Neuronal stem cell (in vitro differentiated cells): Measurements from ENCODE around the gene TTC23.
A peak's percentile ranks its signal among the peaks of the same experiment; 100 is the strongest.

Experiments used
- DNase-seq: peaks from one replicate; pipeline ENCODE4 v3.0.0-alpha.2; 2013; ENCODE audit warnings: low spot score
- H2AFZ ChIP-seq: one replicate; pipeline ENCODE4 v1.6.1; 2013; ENCODE audit warnings: mild to moderate bottlenecking, low read length, inconsistent platforms
- H2AK5ac ChIP-seq: 2 replicates; pipeline ENCODE4 v1.6.1; 2013; ENCODE audit warnings: low read depth, mild to moderate bottlenecking, inconsistent platforms, low read length, moderate library complexity, mixed read lengths
- H2BK120ac ChIP-seq: 2 replicates; pipeline ENCODE4 v1.6.1; 2013; ENCODE audit warnings: low read depth, mild to moderate bottlenecking, inconsistent platforms, low read length, moderate library complexity, mixed read lengths
- H2BK12ac ChIP-seq: one replicate; pipeline ENCODE4 v1.6.1; 2013; ENCODE audit warnings: low read length, inconsistent platforms
- H2BK15ac ChIP-seq: 2 replicates; pipeline ENCODE4 v1.6.1; 2013; ENCODE audit warnings: mild to moderate bottlenecking, low read length, inconsistent platforms, mixed read lengths
- H2BK5ac ChIP-seq: one replicate; pipeline ENCODE4 v1.6.1; 2013; ENCODE audit warnings: inconsistent platforms, mild to moderate bottlenecking, low read length, moderate library complexity
- H3K14ac ChIP-seq: one replicate; pipeline ENCODE4 v1.6.1; 2013; ENCODE audit warnings: low read length, inconsistent platforms
- H3K18ac ChIP-seq: 2 replicates; pipeline ENCODE4 v1.6.1; 2013; ENCODE audit warnings: low read length, inconsistent platforms
- H3K23ac ChIP-seq: 2 replicates; pipeline ENCODE4 v1.6.1; 2013; ENCODE audit warnings: low read depth, mild to moderate bottlenecking, mixed read lengths, low read length, inconsistent platforms; ENCODE audit not compliant: poor library complexity
- H3K27ac ChIP-seq: replicated peaks from 3 replicates; pipeline ENCODE4 v1.5.1; 2013; ENCODE audit warnings: low read length, inconsistent platforms
- H3K27me3 ChIP-seq, 3 experiments: 2 replicates each; pipeline ENCODE4 v1.6.1; 2013; ENCODE audit warnings: low read length in 3 of 3, mild to moderate bottlenecking in 2 of 3, inconsistent platforms in 1 of 3, low read depth in 1 of 3, mixed read lengths in 1 of 3, moderate library complexity in 1 of 3; ENCODE audit not compliant: control insufficient read depth in 3 of 3, insufficient read depth in 3 of 3
- H3K36me3 ChIP-seq, 2 donors: replicated peaks in 1 of 2; 2 replicates each; pipeline ENCODE4 v1.6.1; 2013; ENCODE audit warnings: low read length in 2 of 2; ENCODE audit not compliant: control insufficient read depth in 2 of 2, insufficient read depth in 2 of 2
- H3K4ac ChIP-seq: 2 replicates; pipeline ENCODE4 v1.6.1; 2013; ENCODE audit warnings: inconsistent platforms, mild to moderate bottlenecking, low read length, moderate library complexity
- H3K4me1 ChIP-seq, 2 donors: 1 replicate in 1 of 2; 2 replicates in 1 of 2; pipeline ENCODE4 v1.6.1; 2013; ENCODE audit warnings: low read length in 2 of 2, low read depth in 1 of 2; ENCODE audit not compliant: control insufficient read depth in 2 of 2, insufficient read depth in 1 of 2
- H3K4me2 ChIP-seq: one replicate; pipeline ENCODE4 v1.6.1; 2013; ENCODE audit warnings: mild to moderate bottlenecking, low read length, inconsistent platforms; ENCODE audit not compliant: insufficient read depth, poor library complexity, severe bottlenecking
- H3K4me3 ChIP-seq, 2 donors: 2 replicates each; pipeline ENCODE4 v1.5.1; 2013; ENCODE audit warnings: low read length in 2 of 2, mild to moderate bottlenecking in 2 of 2, inconsistent platforms in 1 of 2, moderate library complexity in 1 of 2
- H3K79me1 ChIP-seq: one replicate; pipeline ENCODE4 v1.6.1; 2013; ENCODE audit warnings: low read depth, mild to moderate bottlenecking, inconsistent platforms, low read length, moderate library complexity
- H3K9ac ChIP-seq: one replicate; pipeline ENCODE4 v1.6.1; 2013; ENCODE audit warnings: mild to moderate bottlenecking, low read depth, low read length, inconsistent platforms; ENCODE audit not compliant: poor library complexity
- H3K9me3 ChIP-seq, 2 donors: replicated peaks in 1 of 2; 2 replicates each; pipeline versions ENCODE3 to v1.6.1; 2013; ENCODE audit warnings: low read length in 2 of 2, mild to moderate bottlenecking in 2 of 2, inconsistent platforms in 1 of 2, low read depth in 1 of 2, mixed read lengths in 1 of 2, moderate library complexity in 1 of 2; ENCODE audit not compliant: control insufficient read depth in 2 of 2, insufficient read depth in 1 of 2
- H4K8ac ChIP-seq: one replicate; pipeline ENCODE4 v1.6.1; 2013; ENCODE audit warnings: low read depth, mild to moderate bottlenecking, inconsistent platforms, low read length, moderate library complexity
- H4K91ac ChIP-seq: one replicate; pipeline ENCODE4 v1.6.1; 2013; ENCODE audit warnings: low read length, low read depth, mild to moderate bottlenecking, inconsistent platforms; ENCODE audit not compliant: poor library complexity
- WGBS, 2 donors: extraction: QIAGEN DNeasy Blood & Tissue Kit; methylation state at CpG; one replicate each; pipeline ENCODE4 v1.1.7; 2013; ENCODE audit warnings: missing lambda C conversion rate in 2 of 2, mixed read lengths in 1 of 2; ENCODE audit not compliant: insufficient read length in 2 of 2, insufficient replicate concordance in 1 of 2; ENCODE audit errors: extremely low coverage in 2 of 2; 5-methylcytosine and 5-hydroxymethylcytosine counted together

TTC23 gene

DNA sequence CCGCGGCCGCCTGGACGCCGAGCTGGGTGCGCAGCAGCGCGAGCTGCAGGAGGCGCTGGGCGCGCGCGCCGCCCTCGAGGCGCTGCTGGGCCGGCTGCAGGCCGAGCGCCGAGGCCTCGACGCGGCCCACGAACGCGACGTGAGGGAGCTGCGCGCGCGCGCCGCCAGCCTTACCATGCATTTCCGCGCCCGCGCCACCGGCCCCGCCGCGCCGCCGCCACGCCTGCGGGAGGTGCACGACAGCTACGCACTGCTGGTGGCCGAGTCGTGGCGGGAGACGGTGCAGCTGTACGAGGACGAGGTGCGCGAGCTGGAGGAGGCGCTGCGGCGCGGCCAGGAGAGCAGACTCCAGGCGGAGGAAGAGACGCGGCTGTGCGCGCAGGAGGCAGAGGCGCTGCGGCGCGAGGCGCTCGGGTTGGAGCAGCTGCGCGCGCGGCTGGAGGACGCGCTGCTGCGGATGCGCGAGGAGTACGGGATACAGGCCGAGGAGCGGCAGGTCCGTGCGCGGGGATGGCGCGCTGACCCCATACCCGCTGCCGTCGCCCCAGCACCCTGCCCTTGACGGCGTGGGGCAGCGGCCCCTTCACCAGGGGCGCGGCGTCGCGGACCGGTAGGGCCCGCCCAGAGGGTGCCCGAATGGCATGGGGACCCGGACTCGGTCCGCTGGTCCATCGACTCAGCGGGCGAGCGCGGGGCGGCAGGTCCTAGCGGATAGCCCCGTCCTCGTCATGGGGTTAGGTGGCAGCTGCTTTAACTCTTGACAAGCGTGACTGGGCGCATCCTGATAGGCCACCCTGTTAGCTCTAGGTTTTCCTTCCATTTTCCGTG, 143.7 kb downstream of the TTC23 start:
- no peak overlapping the region for H3K27ac ChIP-seq
- peaks cover 0 to 7% of the 10 kb centered on the region in 2 donors for H3K4me1 ChIP-seq
- H2BK12ac ChIP-seq, result peak overlapping the region; percentile 32
- H3K23ac ChIP-seq, result peak overlapping the region; percentile 35
- no peak overlapping the region for H4K91ac ChIP-seq
- H2AFZ ChIP-seq, result peak overlapping the region; percentile 99
- no peaks in the 10 kb centered on the region for H3K9me3 ChIP-seq
- no peaks in the 10 kb centered on the region for H3K79me1 ChIP-seq
- H2BK15ac ChIP-seq, result no peak overlapping the region
- peak; percentile 49 for DNase-seq
- peak overlapping the region; percentile 88 for H3K9ac ChIP-seq
- H3K4ac ChIP-seq, result peak overlapping the region; percentile 60
- H3K4me3 ChIP-seq, result peak overlapping the region; percentile 54 to 84
- peaks cover 10 to 36% (median 11%) of the 10 kb centered on the region in 3 experiments for H3K27me3 ChIP-seq
- peak overlapping the region; percentile 91 for H3K14ac ChIP-seq
- peak overlapping the region; percentile 56 for H4K8ac ChIP-seq
- WGBS, 2 donors, result no CpG with 5 or more reads among the region's 116 CpGs
- H3K18ac ChIP-seq, result peak overlapping the region; percentile 94
- H3K36me3 ChIP-seq, result no peaks in the 10 kb centered on the region
- peak overlapping the region; percentile 78 for H2AK5ac ChIP-seq
- H3K4me2 ChIP-seq, result peak overlapping the region; percentile 85
- peak overlapping the region; percentile 57 for H2BK5ac ChIP-seq
- no peak overlapping the region for H2BK120ac ChIP-seq

DNA sequence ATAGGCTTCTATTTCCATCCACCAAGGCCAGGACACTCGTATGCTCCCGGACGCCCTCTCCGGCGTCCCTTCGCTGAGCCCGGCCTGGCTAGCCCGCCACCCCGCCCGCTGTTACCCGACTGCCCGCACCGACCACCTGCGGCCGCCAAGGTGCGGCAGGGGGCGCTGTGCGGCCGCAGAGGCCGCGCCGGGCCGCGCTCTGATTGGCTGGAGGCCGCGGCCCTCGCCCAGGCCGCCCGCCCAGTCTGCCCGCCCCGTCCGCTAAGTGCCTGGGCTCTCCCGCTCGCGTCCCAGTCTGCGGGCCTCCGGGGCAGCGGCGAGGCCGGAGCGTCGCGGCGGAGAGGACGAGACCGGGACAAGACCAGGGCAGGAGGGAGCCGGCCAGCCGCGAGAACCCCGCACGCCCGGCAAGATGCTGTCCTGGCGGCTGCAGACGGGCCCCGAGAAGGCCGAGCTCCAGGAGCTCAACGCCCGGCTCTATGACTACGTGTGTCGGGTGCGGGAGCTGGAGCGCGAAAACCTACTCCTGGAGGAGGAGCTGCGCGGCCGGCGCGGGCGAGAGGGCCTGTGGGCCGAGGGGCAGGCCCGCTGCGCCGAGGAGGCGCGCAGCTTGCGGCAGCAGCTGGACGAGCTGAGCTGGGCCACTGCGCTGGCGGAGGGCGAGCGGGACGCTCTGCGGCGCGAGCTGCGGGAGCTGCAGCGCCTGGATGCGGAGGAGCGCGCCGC, 144.4 kb downstream of the TTC23 start, which contains the start of gene SYNM:
TSS of gene SYNM (plus strand) at position 293 of the 726 bp plus-strand sequence. CDS start at position 413, 120 bp downstream.
- Histone ChIP-seq H3K27me3 (peaks cover 10 to 41% (median 15%) of the 10 kb centered on the region in 3 experiments), H2AK5ac (peak within 1 kb of the TSS; percentile 78), H3K9me3 (no peaks in the 10 kb centered on the region), H3K79me1 (no peaks in the 10 kb centered on the region), H3K4me3 (peak within 1 kb of the TSS; percentile 54 to 84), H3K18ac (peak within 1 kb of the TSS; percentile 94), H3K4me1 (peaks cover 0 to 7% of the 10 kb centered on the region in 2 donors), H3K4me2 (peak within 1 kb of the TSS; percentile 85), H2BK12ac (peak within 1 kb of the TSS; percentile 32), H2AFZ (peak within 1 kb of the TSS; percentile 99), H4K91ac (no peak within 1 kb of the TSS), H4K8ac (peak within 1 kb of the TSS; percentile 56), H2BK5ac (peak within 1 kb of the TSS; percentile 57), H3K14ac (peak within 1 kb of the TSS; percentile 91), H3K27ac (no peak within 1 kb of the TSS), H2BK120ac (no peak within 1 kb of the TSS), H3K4ac (peak within 1 kb of the TSS; percentile 60), H3K9ac (peak within 1 kb of the TSS; percentile 88), H3K36me3 (no peaks in the 10 kb centered on the region), H3K23ac (peak within 1 kb of the TSS; percentile 35), H2BK15ac (no peak within 1 kb of the TSS)
- no CpG with 5 or more reads among the region's 91 CpGs for WGBS, 2 donors
- peak; percentile 82 for DNase-seq

DNA sequence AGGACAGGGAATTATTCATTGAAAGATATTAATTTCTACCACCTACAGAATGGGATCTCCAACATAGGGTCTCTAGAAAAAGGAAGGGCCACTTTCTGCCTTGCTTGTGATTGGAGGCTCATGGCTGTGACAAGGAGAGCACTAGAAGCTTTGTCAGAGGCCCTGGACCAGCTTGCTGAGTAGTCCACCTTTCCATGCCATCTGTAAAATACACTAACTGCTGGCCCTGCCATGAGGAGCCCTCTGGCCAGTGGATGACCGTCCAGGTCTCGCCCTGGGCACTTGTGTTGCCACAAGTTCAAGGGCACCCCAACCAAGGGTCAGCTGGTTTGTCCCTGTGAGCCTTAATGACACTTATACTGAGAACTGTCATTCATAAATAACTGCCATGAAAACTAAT, 146.1 kb downstream of the TTC23 start:
- no peak overlapping the region for H2BK12ac ChIP-seq
- no peak overlapping the region for H3K4ac ChIP-seq
- H3K14ac ChIP-seq, result no peak overlapping the region
- no peak overlapping the region for H4K8ac ChIP-seq
- H3K9me3 ChIP-seq, result no peaks in the 10 kb centered on the region
- no peak overlapping the region for H3K27ac ChIP-seq
- H3K27me3 ChIP-seq, result peaks cover 14 to 54% (median 32%) of the 10 kb centered on the region in 3 experiments
- H2BK120ac ChIP-seq, result no peak overlapping the region
- no peak overlapping the region for H2AFZ ChIP-seq
- H3K18ac ChIP-seq, result no peak overlapping the region
- H3K4me1 ChIP-seq, result peaks cover 0 to 3% of the 10 kb centered on the region in 2 donors
- H2AK5ac ChIP-seq, result no peak overlapping the region
- WGBS, 2 donors, result no CpG with 5 or more reads among the region's 2 CpGs
- no peak overlapping the region for H2BK15ac ChIP-seq
- H3K79me1 ChIP-seq, result no peaks in the 10 kb centered on the region
- no peaks in the 10 kb centered on the region for H3K36me3 ChIP-seq
- no peak overlapping the region for H4K91ac ChIP-seq
- H3K4me2 ChIP-seq, result no peak overlapping the region
- no peak overlapping the region for H3K4me3 ChIP-seq
- no peak overlapping the region for H2BK5ac ChIP-seq
- H3K9ac ChIP-seq, result no peak overlapping the region
- H3K23ac ChIP-seq, result no peak overlapping the region
- no peak for DNase-seq
